ENCODE results near the gene CCDC33. TPM values are rescaled to one million over a fixed set of nuclear protein-coding genes. Genes with fewer than 3 reads are reported as not detected.

The CCDC33 gene
- total RNA-seq, 1 donor from 2014 or later = 0.41 TPM

DNA sequence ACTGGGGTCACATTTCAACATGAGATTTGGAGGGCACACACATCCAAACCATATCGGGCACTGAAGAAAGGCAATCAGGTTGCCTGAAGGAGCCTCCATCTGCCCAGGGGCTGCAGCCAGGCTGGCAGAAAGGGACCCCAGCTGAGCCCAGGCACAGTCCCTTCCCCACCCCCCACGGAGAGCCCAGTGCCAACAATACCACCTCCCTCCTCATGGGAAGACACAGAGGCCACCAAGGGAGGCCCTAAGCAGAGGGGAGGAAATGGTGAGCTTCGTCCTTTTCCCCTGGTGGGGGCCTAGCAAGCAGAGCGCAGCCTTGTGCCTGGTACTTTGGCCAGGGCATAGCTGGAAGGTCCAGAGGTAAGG, 30.6 kb upstream of the CCDC33 start:
- Histone ChIP-seq H3K36me3 (ENCODE audit: insufficient read depth, low read length) (no peaks in the 10 kb centered on the region), H3K79me2 (ENCODE audit: insufficient read depth, low read length) (no peaks in the 10 kb centered on the region), H3K9me3 (ENCODE audit: insufficient read depth, low read depth, low read length) (no peaks in the 10 kb centered on the region), H3K4me3 (ENCODE audit: insufficient read depth, low read depth, low read length) (no peak overlapping the region), H3K27me3 (ENCODE audit: insufficient read depth, low read length) (no peaks in the 10 kb centered on the region), H4K20me1 (ENCODE audit: insufficient read depth, low read length) (no peaks in the 10 kb centered on the region), H3K27ac (ENCODE audit: low read depth, low read length) (no peak overlapping the region), H2AFZ (ENCODE audit: low read depth, low read length) (no peak overlapping the region), H3K4me2 (ENCODE audit: low read length) (no peak overlapping the region), H3K4me1 (ENCODE audit: insufficient read depth, low read length) (peaks cover 80% of the 10 kb centered on the region), H3K9ac (ENCODE audit: low read length) (no peak overlapping the region)
- H3K27ac Mint-ChIP-seq (ENCODE audit: unreplicated experiment) = no peak overlapping the region
- DNase-seq (ENCODE audit: low read depth) (no peak), FAIRE-seq (no peak)
- H3K9me3 Mint-ChIP-seq (ENCODE audit: unreplicated experiment) = peaks cover 2% of the 10 kb centered on the region
- no peak for TF ChIP-seq EZH2 (IDR thresholded peaks at IDR 0.05; ENCODE audit: insufficient read depth, low read length)
- no peak for TF ChIP-seq CTCF (IDR thresholded peaks at IDR 0.05; ENCODE audit: insufficient read depth, low read depth, low read length)
- peaks cover 48% of the 10 kb centered on the region for H3K4me1 Mint-ChIP-seq (ENCODE audit: low read depth, unreplicated experiment)
- no peak overlapping the region for H3K4me3 Mint-ChIP-seq (ENCODE audit: unreplicated experiment)
- H3K36me3 Mint-ChIP-seq (ENCODE audit: low read depth, unreplicated experiment) = peaks cover 3% of the 10 kb centered on the region
- peaks cover 31% of the 10 kb centered on the region for H3K27me3 Mint-ChIP-seq (ENCODE audit: low read depth, unreplicated experiment)

DNA sequence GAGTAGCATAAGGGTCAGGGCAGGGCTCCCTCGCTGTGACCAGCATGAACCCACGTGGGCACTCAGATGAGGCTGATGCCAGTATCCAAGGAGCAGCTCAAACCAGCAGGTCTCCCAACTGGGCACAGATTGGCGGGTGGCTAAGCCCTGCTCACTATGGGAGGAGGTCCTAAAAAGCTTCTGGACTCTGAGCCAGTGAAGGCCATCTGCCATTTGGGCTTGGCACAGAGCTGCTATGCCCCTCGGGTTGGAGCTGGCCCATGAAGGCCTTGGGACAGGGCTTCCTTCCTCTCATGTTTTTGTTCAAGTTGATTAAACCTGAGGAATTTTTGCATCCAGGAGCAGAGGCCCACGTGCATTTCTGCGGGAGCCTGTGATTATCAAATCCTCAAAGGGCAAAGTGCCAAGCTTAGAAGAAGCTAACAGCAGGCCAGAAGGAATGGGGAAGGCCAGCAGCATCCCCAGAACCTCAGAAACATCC, 29.3 kb upstream of the CCDC33 start:
- H3K4me1 ChIP-seq (ENCODE audit: insufficient read depth, low read length) = peaks cover 71% of the 10 kb centered on the region
- no peaks in the 10 kb centered on the region for H3K79me2 ChIP-seq (ENCODE audit: insufficient read depth, low read length)
- FAIRE-seq = no peak
- H3K27ac Mint-ChIP-seq (ENCODE audit: unreplicated experiment) = peak overlapping the region; percentile 59
- peaks cover 3% of the 10 kb centered on the region for H3K36me3 Mint-ChIP-seq (ENCODE audit: low read depth, unreplicated experiment)
- H2AFZ ChIP-seq (ENCODE audit: low read depth, low read length) = no peak overlapping the region
- peaks cover 38% of the 10 kb centered on the region for H3K4me1 Mint-ChIP-seq (ENCODE audit: low read depth, unreplicated experiment)
- no peaks in the 10 kb centered on the region for H3K36me3 ChIP-seq (ENCODE audit: insufficient read depth, low read length)
- H3K9me3 Mint-ChIP-seq (ENCODE audit: unreplicated experiment) = peaks cover 2% of the 10 kb centered on the region
- peaks cover 28% of the 10 kb centered on the region for H3K27me3 Mint-ChIP-seq (ENCODE audit: low read depth, unreplicated experiment)
- no peaks in the 10 kb centered on the region for H3K27me3 ChIP-seq (ENCODE audit: insufficient read depth, low read length)
- no peak overlapping the region for H3K9ac ChIP-seq (ENCODE audit: low read length)
- TF ChIP-seq EZH2 (IDR thresholded peaks at IDR 0.05; ENCODE audit: insufficient read depth, low read length) (no peak), CTCF (IDR thresholded peaks at IDR 0.05; ENCODE audit: insufficient read depth, low read depth, low read length) (no peak)
- H4K20me1 ChIP-seq (ENCODE audit: insufficient read depth, low read length) = no peaks in the 10 kb centered on the region
- no peak overlapping the region for H3K27ac ChIP-seq (ENCODE audit: low read depth, low read length)
- H3K4me2 ChIP-seq (ENCODE audit: low read length) = peak overlapping the region; percentile 6
- peak; percentile 79 for DNase-seq (ENCODE audit: low read depth)
- no peak overlapping the region for H3K4me3 Mint-ChIP-seq (ENCODE audit: unreplicated experiment)
- no peaks in the 10 kb centered on the region for H3K9me3 ChIP-seq (ENCODE audit: insufficient read depth, low read depth, low read length)
- no peak overlapping the region for H3K4me3 ChIP-seq (ENCODE audit: insufficient read depth, low read depth, low read length)

DNA sequence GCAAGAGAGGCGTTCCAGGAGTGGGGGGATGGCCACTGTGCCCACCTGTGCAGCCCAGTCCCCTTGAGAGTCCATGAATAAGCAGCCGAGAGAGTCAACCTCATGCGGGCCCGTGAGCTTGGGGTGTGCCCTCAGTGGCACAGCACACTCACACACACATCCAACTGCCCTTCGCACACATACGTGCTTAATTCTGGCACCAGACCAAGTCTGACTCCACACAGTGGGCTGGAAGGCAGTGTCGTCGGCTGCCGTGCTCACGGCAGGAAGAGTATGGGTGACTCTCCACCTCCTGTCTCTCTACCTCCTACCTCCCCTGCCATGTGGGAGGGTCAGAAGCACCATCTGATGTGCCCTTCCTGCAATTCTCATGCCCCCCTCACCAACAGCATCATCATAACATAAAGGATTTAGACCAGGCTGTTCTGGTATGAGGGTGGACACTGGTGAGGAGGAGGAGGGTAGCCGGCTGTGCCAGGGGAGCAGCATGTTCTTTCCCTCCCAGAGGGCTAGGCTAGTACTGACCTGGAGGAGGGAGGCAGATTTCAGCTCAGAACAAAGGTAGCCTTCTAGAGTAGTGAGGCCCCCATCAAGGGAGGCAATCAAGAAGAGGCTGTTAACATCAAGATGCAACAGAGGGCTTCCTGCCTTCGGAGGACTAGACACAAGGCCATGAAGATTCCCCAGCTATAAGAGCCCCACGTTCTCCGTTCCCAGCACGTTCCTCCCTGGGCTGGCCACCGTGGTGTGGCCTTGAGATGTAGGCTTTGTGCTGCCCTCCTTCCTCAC, 28.3 kb upstream of the CCDC33 start:
- no peak overlapping the region for H3K9ac ChIP-seq (ENCODE audit: low read length)
- H3K9me3 ChIP-seq (ENCODE audit: insufficient read depth, low read depth, low read length) = no peaks in the 10 kb centered on the region
- TF ChIP-seq CTCF (IDR thresholded peaks at IDR 0.05; ENCODE audit: insufficient read depth, low read depth, low read length) = no peak
- no peak for TF ChIP-seq EZH2 (IDR thresholded peaks at IDR 0.05; ENCODE audit: insufficient read depth, low read length)
- Mint-ChIP-seq H3K4me3 (ENCODE audit: unreplicated experiment) (peak overlapping the region; percentile 9), H3K9me3 (ENCODE audit: unreplicated experiment) (peaks cover 2% of the 10 kb centered on the region), H3K27me3 (ENCODE audit: low read depth, unreplicated experiment) (peaks cover 27% of the 10 kb centered on the region), H3K4me1 (ENCODE audit: low read depth, unreplicated experiment) (peaks cover 40% of the 10 kb centered on the region), H3K27ac (ENCODE audit: unreplicated experiment) (peak overlapping the region; percentile 72), H3K36me3 (ENCODE audit: low read depth, unreplicated experiment) (peaks cover 3% of the 10 kb centered on the region)
- H4K20me1 ChIP-seq (ENCODE audit: insufficient read depth, low read length) = no peaks in the 10 kb centered on the region
- H3K4me2 ChIP-seq (ENCODE audit: low read length) = peak overlapping the region; percentile 52
- DNase-seq (ENCODE audit: low read depth) (no peak), FAIRE-seq (no peak)
- no peak overlapping the region for H2AFZ ChIP-seq (ENCODE audit: low read depth, low read length)
- no peak overlapping the region for H3K4me3 ChIP-seq (ENCODE audit: insufficient read depth, low read depth, low read length)
- H3K79me2 ChIP-seq (ENCODE audit: insufficient read depth, low read length) = no peaks in the 10 kb centered on the region
- H3K36me3 ChIP-seq (ENCODE audit: insufficient read depth, low read length) = no peaks in the 10 kb centered on the region
- no peaks in the 10 kb centered on the region for H3K27me3 ChIP-seq (ENCODE audit: insufficient read depth, low read length)
- H3K27ac ChIP-seq (ENCODE audit: low read depth, low read length) = no peak overlapping the region
- H3K4me1 ChIP-seq (ENCODE audit: insufficient read depth, low read length) = peaks cover 61% of the 10 kb centered on the region
